H1 (cell line): ENCODE data around the gene IRGC. TPM values are rescaled to one million over a fixed set of nuclear protein-coding genes. Genes with fewer than 3 reads are reported as not detected.
A peak's percentile ranks its signal among the peaks of the same experiment; 100 is the strongest.

Experiments used
- CTCF ChIA-PET: fragments of 300-600 bp; sonication (Branson Sonifier 250); formaldehyde crosslinking; loops from one replicate; lab custom pipeline; 2021; ENCODE audit not compliant: partially characterized antibody; lab: Charles Lee
- POLR2A ChIA-PET: fragments of 300-600 bp; sonication (Branson Sonifier 250); formaldehyde crosslinking; loops from one replicate; lab custom pipeline; 2021; ENCODE audit warnings: inconsistent platforms; ENCODE audit not compliant: partially characterized antibody; lab: Charles Lee
- DNase-seq, 2 experiments: peaks; one replicate each; pipeline versions ENCODE4 v3.0.0 to v3.0.0-alpha.2; 2010 to 2022; ENCODE audit warnings: low spot score in 2 of 2, low read depth in 1 of 2, mixed read lengths in 1 of 2
- FAIRE-seq: peaks from 2 replicates; lab custom pipeline; 2011; peaks lifted over from hg19 to GRCh38; lab: Jason Lieb, UNC
- H2AFZ ChIP-seq: 2 replicates; pipeline ENCODE4 v1.8.1; 2012; ENCODE audit warnings: low read length, inconsistent platforms
- H2AK5ac ChIP-seq: 2 replicates; pipeline ENCODE4 v1.6.1; 2013; ENCODE audit warnings: low read depth, low read length
- H2BK120ac ChIP-seq: replicated peaks from 2 replicates; pipeline ENCODE3; 2013; ENCODE audit warnings: low read depth, low read length, inconsistent platforms
- H2BK12ac ChIP-seq: 2 replicates; pipeline ENCODE4 v1.6.1; 2013; ENCODE audit warnings: low read depth, low read length
- H2BK15ac ChIP-seq: 2 replicates; pipeline ENCODE4 v1.6.1; 2013; ENCODE audit warnings: low read length
- H2BK20ac ChIP-seq: 2 replicates; pipeline ENCODE4 v1.6.1; 2013; ENCODE audit warnings: low read length
- H2BK5ac ChIP-seq: 2 replicates; pipeline ENCODE4 v1.6.1; 2013; ENCODE audit warnings: low read depth, low read length
- H3K14ac ChIP-seq: 2 replicates; pipeline ENCODE4 v1.6.1; 2013; ENCODE audit warnings: inconsistent platforms; ENCODE audit not compliant: insufficient read length
- H3K18ac ChIP-seq: 2 replicates; pipeline ENCODE4 v1.6.1; 2013; ENCODE audit warnings: low read length; ENCODE audit errors: extremely low read depth
- H3K23ac ChIP-seq: 2 replicates; pipeline ENCODE4 v1.6.1; 2013; ENCODE audit warnings: inconsistent platforms; ENCODE audit not compliant: insufficient read length
- H3K23me2 ChIP-seq: 2 replicates; pipeline ENCODE4 v1.6.1; 2013; ENCODE audit warnings: low read depth, low read length
- H3K27ac ChIP-seq: 2 replicates; pipeline ENCODE4 v1.6.1; 2011; ENCODE audit warnings: low read depth, low read length, inconsistent platforms
- H3K27me3 ChIP-seq, 4 experiments: replicated peaks in 1 of 4; 1 replicate in 1 of 4; 2 replicates in 3 of 4; pipeline versions ENCODE4 v1.6.1 to v1.8.1; 2011 to 2013; ENCODE audit warnings: low read length in 3 of 4, mild to moderate bottlenecking in 3 of 4, inconsistent platforms in 2 of 4, mixed read lengths in 2 of 4, moderate library complexity in 1 of 4; ENCODE audit not compliant: control insufficient read depth in 3 of 4, insufficient read depth in 3 of 4; ENCODE audit errors: extremely low read depth in 1 of 4
- H3K36me3 ChIP-seq, 4 experiments: 2 replicates each; pipeline versions ENCODE4 v1.6.1 to v1.8.1; 2011 to 2013; ENCODE audit warnings: mild to moderate bottlenecking in 4 of 4, low read length in 3 of 4, moderate library complexity in 2 of 4, control low read depth in 1 of 4, inconsistent platforms in 1 of 4; ENCODE audit not compliant: insufficient read depth in 4 of 4, control insufficient read depth in 2 of 4
- H3K4ac ChIP-seq: replicated peaks from 2 replicates; pipeline ENCODE3; 2013; ENCODE audit warnings: low read length, low read depth, mixed read lengths, inconsistent platforms; ENCODE audit not compliant: insufficient read length
- H3K4me1 ChIP-seq, 4 experiments: replicated peaks in 1 of 4; 1 replicate in 1 of 4; 2 replicates in 3 of 4; pipeline versions ENCODE4 v1.6.1 to v1.8.1; 2011 to 2013; ENCODE audit warnings: low read length in 3 of 4, inconsistent platforms in 2 of 4, mixed read lengths in 1 of 4; ENCODE audit not compliant: insufficient read depth in 4 of 4, control insufficient read depth in 3 of 4
- H3K4me2 ChIP-seq, 2 experiments: 2 replicates each; pipeline versions ENCODE4 v1.6.1 to v1.8.1; 2011 to 2013; ENCODE audit warnings: low read depth in 2 of 2, low read length in 2 of 2, control low read depth in 1 of 2, inconsistent platforms in 1 of 2, mild to moderate bottlenecking in 1 of 2; ENCODE audit not compliant: insufficient read depth in 1 of 2
- H3K4me3 ChIP-seq, 4 experiments: fragments of 200-600, 300-600 bp in 1 of 4; sonication (generic), shearing (Covaris generic), sonication (Bioruptor Twin) in 1 of 4; 2 replicates each; pipeline versions ENCODE4 v1.5.1 to v1.8.1; 2011 to 2016; ENCODE audit warnings: low read length in 4 of 4, low read depth in 3 of 4, control low read depth in 2 of 4, inconsistent platforms in 2 of 4, mild to moderate bottlenecking in 2 of 4, mixed read lengths in 1 of 4, moderate library complexity in 1 of 4; ENCODE audit not compliant: insufficient read depth in 2 of 4; ENCODE audit errors: extremely low read depth in 1 of 4
- H3K56ac ChIP-seq: replicated peaks from 2 replicates; pipeline ENCODE3; 2013; ENCODE audit warnings: low read depth, mild to moderate bottlenecking, mixed read lengths, low read length, inconsistent platforms; ENCODE audit not compliant: insufficient read length
- H3K79me1 ChIP-seq: 2 replicates; pipeline ENCODE4 v1.6.1; 2013; ENCODE audit warnings: low read depth, low read length, control low read depth
- H3K79me2 ChIP-seq, 2 experiments: 2 replicates each; pipeline versions ENCODE4 v1.6.1 to v1.8.1; 2012 to 2013; ENCODE audit warnings: low read length in 2 of 2, mild to moderate bottlenecking in 2 of 2, inconsistent platforms in 1 of 2; ENCODE audit not compliant: insufficient read depth in 2 of 2, control insufficient read depth in 1 of 2
- H3K9ac ChIP-seq, 4 experiments: replicated peaks in 1 of 4; 1 replicate in 1 of 4; 2 replicates in 3 of 4; pipeline versions ENCODE4 v1.6.1 to v1.8.1; 2011 to 2013; ENCODE audit warnings: low read depth in 3 of 4, low read length in 3 of 4, control low read depth in 2 of 4, mild to moderate bottlenecking in 2 of 4, moderate library complexity in 2 of 4, inconsistent platforms in 1 of 4; ENCODE audit errors: extremely low read depth in 1 of 4
- H3K9me3 ChIP-seq, 2 experiments: 2 replicates each; pipeline versions ENCODE4 v1.6.1 to v1.8.1; 2012 to 2013; ENCODE audit warnings: mild to moderate bottlenecking in 2 of 2, moderate library complexity in 2 of 2, control low read depth in 1 of 2, inconsistent platforms in 1 of 2, low read depth in 1 of 2, low read length in 1 of 2, mixed read lengths in 1 of 2; ENCODE audit not compliant: insufficient read depth in 2 of 2
- H4K20me1 ChIP-seq, 2 experiments: replicated peaks in 1 of 2; 2 replicates each; pipeline versions ENCODE3 to v1.8.1; 2011 to 2013; ENCODE audit warnings: inconsistent platforms in 2 of 2, low read length in 2 of 2, mild to moderate bottlenecking in 1 of 2; ENCODE audit not compliant: insufficient read depth in 2 of 2, control insufficient read depth in 1 of 2
- H4K5ac ChIP-seq: 2 replicates; pipeline ENCODE4 v1.6.1; 2013; ENCODE audit warnings: low read length, low read depth, mixed read lengths, inconsistent platforms; ENCODE audit not compliant: insufficient read length
- H4K8ac ChIP-seq: 2 replicates; pipeline ENCODE4 v1.8.0; 2013; ENCODE audit warnings: mild to moderate bottlenecking, moderate library complexity, low read length, inconsistent platforms; ENCODE audit not compliant: insufficient read depth; ENCODE audit errors: extremely low read depth
- H4K91ac ChIP-seq: replicated peaks from 2 replicates; pipeline ENCODE3; 2013; ENCODE audit warnings: low read length, mixed read lengths, inconsistent platforms; ENCODE audit not compliant: insufficient read length
- CEBPB ChIP-seq: IDR thresholded peaks from 2 replicates; pipeline ENCODE4 v1.6.1; 2012; ENCODE audit warnings: low read depth, low read length
- HDAC6 ChIP-seq: IDR thresholded peaks from one replicate; pipeline ENCODE4 v1.7.1; 2012; ENCODE audit warnings: low read depth, mild to moderate bottlenecking, inconsistent platforms, low read length, moderate library complexity
- RBBP5 ChIP-seq: IDR thresholded peaks from 2 replicates; pipeline ENCODE4 v1.7.1; 2012; ENCODE audit warnings: low read depth, mild to moderate bottlenecking, inconsistent platforms, low read length, moderate library complexity, borderline replicate concordance
- SP1 ChIP-seq: IDR thresholded peaks from 2 replicates; pipeline ENCODE4 v1.6.1; 2011; ENCODE audit warnings: low read depth, low read length
- ZNF274 ChIP-seq: IDR thresholded peaks from 2 replicates; pipeline ENCODE4 v1.7.0; 2012; ENCODE audit warnings: low read length, borderline replicate concordance; ENCODE audit errors: extremely low read depth
- WGBS, 2 experiments: shearing (Covaris generic) in 1 of 2; methylation state at CpG; one replicate each; pipeline versions ENCODE4 v1.1.6 to v1.1.7; 2013 to 2015; ENCODE audit warnings: low lambda C conversion rate in 2 of 2, mixed read lengths in 2 of 2, inconsistent platforms in 1 of 2, low coverage in 1 of 2, missing lambda C conversion rate in 1 of 2; ENCODE audit not compliant: insufficient replicate concordance in 2 of 2, insufficient coverage in 1 of 2, insufficient read length in 1 of 2; ENCODE audit errors: extremely low coverage in 1 of 2, missing lambda C conversion rate in 1 of 2; 5-methylcytosine and 5-hydroxymethylcytosine counted together
- polyA plus RNA-seq, 7 experiments: library from polyadenylated mRNA; depleted of rRNA in 3 of 7; stranded (reverse) in 5 of 7; unstranded in 2 of 7; fragments of >200 nt in 5 of 7; fragments of 200-250 nt in 2 of 7; gene quantifications; 1 replicate in 5 of 7; 2 replicates in 1 of 7; 4 replicates in 1 of 7; pipeline versions ENCODE4 v1.2.1 to v1.2.3, GENCODE V29; 2011 to 2013; ENCODE audit warnings: missing spikeins in 2 of 7, mixed read lengths in 2 of 7
- total RNA-seq: library from RNA; stranded (reverse); fragmentation: NEBNext Ultra II Directional; extraction: Animal tissue kit (Norgen Biotek cat#: 25700); gene quantifications from 2 replicates; pipeline ENCODE4 v1.2.1, GENCODE V29; 2021

Gene IRGC
- total and polyA plus RNA-seq, 2 of the 8 experiments (the other 6 are each of a cell fraction or from before 2014, with no cell fraction given), result not detected

DNA sequence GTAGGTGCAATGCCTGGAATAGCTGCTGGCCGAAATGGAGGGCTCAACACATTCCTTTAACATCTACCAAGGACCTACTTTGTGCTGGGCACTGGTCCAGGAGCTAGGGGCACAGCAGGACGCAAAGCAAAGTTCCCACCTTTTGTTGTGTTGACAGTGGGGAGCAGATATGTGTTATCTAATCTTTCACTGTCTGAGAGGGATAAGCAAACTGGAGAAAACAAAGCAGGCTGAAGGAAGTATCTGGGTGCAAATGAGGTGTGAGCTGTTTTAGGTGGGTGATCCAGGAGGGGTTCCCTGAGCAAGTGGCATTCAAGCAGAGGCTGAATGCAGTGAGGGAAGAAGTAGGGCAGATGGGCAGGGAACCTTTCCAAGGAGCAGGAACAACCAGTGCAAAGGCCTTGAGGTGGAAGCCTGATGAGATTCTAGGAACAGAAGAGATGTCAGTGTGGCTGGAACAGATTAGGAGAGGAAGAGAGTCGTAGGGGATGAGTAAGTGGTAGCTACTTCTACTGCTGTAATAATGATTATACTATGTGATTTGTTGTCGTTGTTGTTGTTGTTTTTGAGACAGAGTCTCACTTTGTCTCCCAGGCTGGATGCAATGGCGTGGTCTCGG lies 43.7 kb upstream of the IRGC start:
- Histone ChIP-seq H2BK5ac (no peak overlapping the region), H2AFZ (no peak overlapping the region), H2BK120ac (no peak overlapping the region), H3K14ac (no peak overlapping the region), H3K9ac (no peak overlapping the region), H4K5ac (no peak overlapping the region), H3K36me3 (no peaks in the 10 kb centered on the region), H4K20me1 (peaks cover 0 to 2% of the 10 kb centered on the region in 2 experiments), H4K8ac (no peak overlapping the region), H3K79me2 (no peaks in the 10 kb centered on the region), H3K4ac (no peak overlapping the region), H3K56ac (no peak overlapping the region), H3K27me3 (peaks cover 0 to 6% (median 2%) of the 10 kb centered on the region in 4 experiments; a peak in 3 of 7 replicates), H3K4me1 (peaks cover 6 to 17% (median 12%) of the 10 kb centered on the region in 4 experiments), H2BK12ac (0 out of 2 replicates have a peak overlapping the region, but pooled peaks have one; percentile 45), H3K23ac (no peak overlapping the region), H3K4me2 (peak overlapping the region in 1 of 2 experiments; percentile 16; a peak in 2 of 4 replicates), H2BK15ac (no peak overlapping the region), H3K23me2 (peaks cover 17% of the 10 kb centered on the region; the same call in 1 of the 2 replicates), H4K91ac (no peak overlapping the region), H2AK5ac (no peak overlapping the region), H2BK20ac (no peak overlapping the region; the same call in 1 of the 2 replicates), H3K79me1 (no peaks in the 10 kb centered on the region), H3K27ac (no peak overlapping the region), H3K18ac (no peak overlapping the region), H3K9me3 (no peaks in the 10 kb centered on the region), H3K4me3 (no peak overlapping the region)
- FAIRE-seq (no peak), DNase-seq (no peak)
- ChIA-PET POLR2A (interaction anchor here (1.2 to 1.3 kb wide), 2 partner anchors 62 to 81 kb away, joined by 4 read pairs; no protein-coding TSS in a partner anchor), CTCF (interaction anchor here (0.6 to 2.3 kb wide), 4 partner anchors 16 to 78 kb away, joined by 3 to 8 read pairs (median 4); no protein-coding TSS in a partner anchor)
- WGBS, 2 experiments, result 69% methylated on average over 6 of the region's 6 CpGs; no CpG with 5 or more reads in 1 of the 2 experiments
- TF ChIP-seq HDAC6 (no peak), ZNF274 (no peak), CEBPB (no peak), SP1 (no peak), RBBP5 (no peak)
